H1 (cell line): ENCODE data around the gene FAM131A. TPM values are rescaled to one million over a fixed set of nuclear protein-coding genes. Genes with fewer than 3 reads are reported as not detected.

ENCODE experiments used
- CTCF ChIA-PET: fragments of 300-600 bp; sonication (Branson Sonifier 250); formaldehyde crosslinking; loops from one replicate; lab custom pipeline; 2021; ENCODE audit not compliant: partially characterized antibody; lab: Charles Lee
- POLR2A ChIA-PET: fragments of 300-600 bp; sonication (Branson Sonifier 250); formaldehyde crosslinking; loops from one replicate; lab custom pipeline; 2021; ENCODE audit warnings: inconsistent platforms; ENCODE audit not compliant: partially characterized antibody; lab: Charles Lee
- DNase-seq, 2 experiments: peaks; one replicate each; pipeline versions ENCODE4 v3.0.0 to v3.0.0-alpha.2; 2010 to 2022; ENCODE audit warnings: low spot score in 2 of 2, low read depth in 1 of 2, mixed read lengths in 1 of 2
- FAIRE-seq: peaks from 2 replicates; lab custom pipeline; 2011; peaks lifted over from hg19 to GRCh38; lab: Jason Lieb, UNC
- H2AFZ ChIP-seq: 2 replicates; pipeline ENCODE4 v1.8.1; 2012; ENCODE audit warnings: low read length, inconsistent platforms
- H2AK5ac ChIP-seq: 2 replicates; pipeline ENCODE4 v1.6.1; 2013; ENCODE audit warnings: low read depth, low read length
- H2BK120ac ChIP-seq: replicated peaks from 2 replicates; pipeline ENCODE3; 2013; ENCODE audit warnings: low read depth, low read length, inconsistent platforms
- H2BK12ac ChIP-seq: 2 replicates; pipeline ENCODE4 v1.6.1; 2013; ENCODE audit warnings: low read depth, low read length
- H2BK15ac ChIP-seq: 2 replicates; pipeline ENCODE4 v1.6.1; 2013; ENCODE audit warnings: low read length
- H2BK20ac ChIP-seq: 2 replicates; pipeline ENCODE4 v1.6.1; 2013; ENCODE audit warnings: low read length
- H2BK5ac ChIP-seq: 2 replicates; pipeline ENCODE4 v1.6.1; 2013; ENCODE audit warnings: low read depth, low read length
- H3K14ac ChIP-seq: 2 replicates; pipeline ENCODE4 v1.6.1; 2013; ENCODE audit warnings: inconsistent platforms; ENCODE audit not compliant: insufficient read length
- H3K18ac ChIP-seq: 2 replicates; pipeline ENCODE4 v1.6.1; 2013; ENCODE audit warnings: low read length; ENCODE audit errors: extremely low read depth
- H3K23ac ChIP-seq: 2 replicates; pipeline ENCODE4 v1.6.1; 2013; ENCODE audit warnings: inconsistent platforms; ENCODE audit not compliant: insufficient read length
- H3K23me2 ChIP-seq: 2 replicates; pipeline ENCODE4 v1.6.1; 2013; ENCODE audit warnings: low read depth, low read length
- H3K27ac ChIP-seq: 2 replicates; pipeline ENCODE4 v1.6.1; 2011; ENCODE audit warnings: low read depth, low read length, inconsistent platforms
- H3K27me3 ChIP-seq, 4 experiments: replicated peaks in 1 of 4; 1 replicate in 1 of 4; 2 replicates in 3 of 4; pipeline versions ENCODE4 v1.6.1 to v1.8.1; 2011 to 2013; ENCODE audit warnings: low read length in 3 of 4, mild to moderate bottlenecking in 3 of 4, inconsistent platforms in 2 of 4, mixed read lengths in 2 of 4, moderate library complexity in 1 of 4; ENCODE audit not compliant: control insufficient read depth in 3 of 4, insufficient read depth in 3 of 4; ENCODE audit errors: extremely low read depth in 1 of 4
- H3K36me3 ChIP-seq, 4 experiments: 2 replicates each; pipeline versions ENCODE4 v1.6.1 to v1.8.1; 2011 to 2013; ENCODE audit warnings: mild to moderate bottlenecking in 4 of 4, low read length in 3 of 4, moderate library complexity in 2 of 4, control low read depth in 1 of 4, inconsistent platforms in 1 of 4; ENCODE audit not compliant: insufficient read depth in 4 of 4, control insufficient read depth in 2 of 4
- H3K4ac ChIP-seq: replicated peaks from 2 replicates; pipeline ENCODE3; 2013; ENCODE audit warnings: low read length, low read depth, mixed read lengths, inconsistent platforms; ENCODE audit not compliant: insufficient read length
- H3K4me1 ChIP-seq, 4 experiments: replicated peaks in 1 of 4; 1 replicate in 1 of 4; 2 replicates in 3 of 4; pipeline versions ENCODE4 v1.6.1 to v1.8.1; 2011 to 2013; ENCODE audit warnings: low read length in 3 of 4, inconsistent platforms in 2 of 4, mixed read lengths in 1 of 4; ENCODE audit not compliant: insufficient read depth in 4 of 4, control insufficient read depth in 3 of 4
- H3K4me2 ChIP-seq, 2 experiments: 2 replicates each; pipeline versions ENCODE4 v1.6.1 to v1.8.1; 2011 to 2013; ENCODE audit warnings: low read depth in 2 of 2, low read length in 2 of 2, control low read depth in 1 of 2, inconsistent platforms in 1 of 2, mild to moderate bottlenecking in 1 of 2; ENCODE audit not compliant: insufficient read depth in 1 of 2
- H3K4me3 ChIP-seq, 4 experiments: fragments of 200-600, 300-600 bp in 1 of 4; sonication (generic), shearing (Covaris generic), sonication (Bioruptor Twin) in 1 of 4; 2 replicates each; pipeline versions ENCODE4 v1.5.1 to v1.8.1; 2011 to 2016; ENCODE audit warnings: low read length in 4 of 4, low read depth in 3 of 4, control low read depth in 2 of 4, inconsistent platforms in 2 of 4, mild to moderate bottlenecking in 2 of 4, mixed read lengths in 1 of 4, moderate library complexity in 1 of 4; ENCODE audit not compliant: insufficient read depth in 2 of 4; ENCODE audit errors: extremely low read depth in 1 of 4
- H3K56ac ChIP-seq: replicated peaks from 2 replicates; pipeline ENCODE3; 2013; ENCODE audit warnings: low read depth, mild to moderate bottlenecking, mixed read lengths, low read length, inconsistent platforms; ENCODE audit not compliant: insufficient read length
- H3K79me1 ChIP-seq: 2 replicates; pipeline ENCODE4 v1.6.1; 2013; ENCODE audit warnings: low read depth, low read length, control low read depth
- H3K79me2 ChIP-seq, 2 experiments: 2 replicates each; pipeline versions ENCODE4 v1.6.1 to v1.8.1; 2012 to 2013; ENCODE audit warnings: low read length in 2 of 2, mild to moderate bottlenecking in 2 of 2, inconsistent platforms in 1 of 2; ENCODE audit not compliant: insufficient read depth in 2 of 2, control insufficient read depth in 1 of 2
- H3K9ac ChIP-seq, 4 experiments: replicated peaks in 1 of 4; 1 replicate in 1 of 4; 2 replicates in 3 of 4; pipeline versions ENCODE4 v1.6.1 to v1.8.1; 2011 to 2013; ENCODE audit warnings: low read depth in 3 of 4, low read length in 3 of 4, control low read depth in 2 of 4, mild to moderate bottlenecking in 2 of 4, moderate library complexity in 2 of 4, inconsistent platforms in 1 of 4; ENCODE audit errors: extremely low read depth in 1 of 4
- H3K9me3 ChIP-seq, 2 experiments: 2 replicates each; pipeline versions ENCODE4 v1.6.1 to v1.8.1; 2012 to 2013; ENCODE audit warnings: mild to moderate bottlenecking in 2 of 2, moderate library complexity in 2 of 2, control low read depth in 1 of 2, inconsistent platforms in 1 of 2, low read depth in 1 of 2, low read length in 1 of 2, mixed read lengths in 1 of 2; ENCODE audit not compliant: insufficient read depth in 2 of 2
- H4K20me1 ChIP-seq, 2 experiments: replicated peaks in 1 of 2; 2 replicates each; pipeline versions ENCODE3 to v1.8.1; 2011 to 2013; ENCODE audit warnings: inconsistent platforms in 2 of 2, low read length in 2 of 2, mild to moderate bottlenecking in 1 of 2; ENCODE audit not compliant: insufficient read depth in 2 of 2, control insufficient read depth in 1 of 2
- H4K5ac ChIP-seq: 2 replicates; pipeline ENCODE4 v1.6.1; 2013; ENCODE audit warnings: low read length, low read depth, mixed read lengths, inconsistent platforms; ENCODE audit not compliant: insufficient read length
- H4K8ac ChIP-seq: 2 replicates; pipeline ENCODE4 v1.8.0; 2013; ENCODE audit warnings: mild to moderate bottlenecking, moderate library complexity, low read length, inconsistent platforms; ENCODE audit not compliant: insufficient read depth; ENCODE audit errors: extremely low read depth
- H4K91ac ChIP-seq: replicated peaks from 2 replicates; pipeline ENCODE3; 2013; ENCODE audit warnings: low read length, mixed read lengths, inconsistent platforms; ENCODE audit not compliant: insufficient read length
- CEBPB ChIP-seq: IDR thresholded peaks from 2 replicates; pipeline ENCODE4 v1.6.1; 2012; ENCODE audit warnings: low read depth, low read length
- EP300 ChIP-seq, 2 experiments: IDR thresholded peaks; 1 replicate in 1 of 2; 2 replicates in 1 of 2; pipeline ENCODE4 v1.6.1; 2011 to 2012; ENCODE audit warnings: low read depth in 2 of 2, low read length in 2 of 2, mild to moderate bottlenecking in 2 of 2, borderline replicate concordance in 1 of 2, inconsistent platforms in 1 of 2, moderate library complexity in 1 of 2
- GABPA ChIP-seq: IDR thresholded peaks from 2 replicates; pipeline ENCODE4 v1.6.1; 2011; ENCODE audit warnings: mild to moderate bottlenecking, low read length, moderate library complexity, borderline replicate concordance; ENCODE audit not compliant: insufficient read depth
- HDAC2 ChIP-seq, 2 experiments: fragments of 300-600 bp in 1 of 2; sonication (generic) in 1 of 2; IDR thresholded peaks; 2 replicates each; pipeline ENCODE4 v1.6.1; 2011 to 2012; ENCODE audit warnings: low read depth in 2 of 2, low read length in 2 of 2, mild to moderate bottlenecking in 2 of 2, moderate library complexity in 2 of 2, borderline replicate concordance in 1 of 2, inconsistent platforms in 1 of 2
- KDM5A ChIP-seq: fragments of 200-600 bp; IDR thresholded peaks from 2 replicates; pipeline ENCODE4 v1.7.1; 2012; ENCODE audit warnings: mild to moderate bottlenecking, low read length, inconsistent platforms, mixed read lengths
- MAFK ChIP-seq: IDR thresholded peaks from 2 replicates; pipeline ENCODE4 v1.6.1; 2012; ENCODE audit warnings: low read depth, mild to moderate bottlenecking, improper control_type of control experiment, low read length
- SP4 ChIP-seq: IDR thresholded peaks from 2 replicates; pipeline ENCODE4 v1.6.1; 2012; ENCODE audit warnings: low read length, inconsistent platforms
- WGBS, 2 experiments: shearing (Covaris generic) in 1 of 2; methylation state at CpG; one replicate each; pipeline versions ENCODE4 v1.1.6 to v1.1.7; 2013 to 2015; ENCODE audit warnings: low lambda C conversion rate in 2 of 2, mixed read lengths in 2 of 2, inconsistent platforms in 1 of 2, low coverage in 1 of 2, missing lambda C conversion rate in 1 of 2; ENCODE audit not compliant: insufficient replicate concordance in 2 of 2, insufficient coverage in 1 of 2, insufficient read length in 1 of 2; ENCODE audit errors: extremely low coverage in 1 of 2, missing lambda C conversion rate in 1 of 2; 5-methylcytosine and 5-hydroxymethylcytosine counted together
- polyA plus RNA-seq, 7 experiments: library from polyadenylated mRNA; depleted of rRNA in 3 of 7; stranded (reverse) in 5 of 7; unstranded in 2 of 7; fragments of >200 nt in 5 of 7; fragments of 200-250 nt in 2 of 7; gene quantifications; 1 replicate in 5 of 7; 2 replicates in 1 of 7; 4 replicates in 1 of 7; pipeline versions ENCODE4 v1.2.1 to v1.2.3, GENCODE V29; 2011 to 2013; ENCODE audit warnings: missing spikeins in 2 of 7, mixed read lengths in 2 of 7
- total RNA-seq: library from RNA; stranded (reverse); fragmentation: NEBNext Ultra II Directional; extraction: Animal tissue kit (Norgen Biotek cat#: 25700); gene quantifications from 2 replicates; pipeline ENCODE4 v1.2.1, GENCODE V29; 2021
- TF ChIP-seq, protein P1 (sequence below), 3 experiments: IDR thresholded peaks; 1 replicate in 2 of 3; 2 replicates in 1 of 3; pipeline versions ENCODE4 v1.5.1 to v1.6.1; 2011; ENCODE audit warnings: low read length in 3 of 3, mild to moderate bottlenecking in 3 of 3, inconsistent platforms in 2 of 3, low read depth in 1 of 3, moderate library complexity in 1 of 3; ENCODE audit not compliant: insufficient read depth in 1 of 3; ENCODE audit errors: control extremely low read depth in 1 of 3

FAM131A gene
- total and polyA plus RNA-seq, 2 of the 8 experiments (the other 6 are each of a cell fraction or from before 2014, with no cell fraction given): 16.0 to 21.9 TPM

DNA sequence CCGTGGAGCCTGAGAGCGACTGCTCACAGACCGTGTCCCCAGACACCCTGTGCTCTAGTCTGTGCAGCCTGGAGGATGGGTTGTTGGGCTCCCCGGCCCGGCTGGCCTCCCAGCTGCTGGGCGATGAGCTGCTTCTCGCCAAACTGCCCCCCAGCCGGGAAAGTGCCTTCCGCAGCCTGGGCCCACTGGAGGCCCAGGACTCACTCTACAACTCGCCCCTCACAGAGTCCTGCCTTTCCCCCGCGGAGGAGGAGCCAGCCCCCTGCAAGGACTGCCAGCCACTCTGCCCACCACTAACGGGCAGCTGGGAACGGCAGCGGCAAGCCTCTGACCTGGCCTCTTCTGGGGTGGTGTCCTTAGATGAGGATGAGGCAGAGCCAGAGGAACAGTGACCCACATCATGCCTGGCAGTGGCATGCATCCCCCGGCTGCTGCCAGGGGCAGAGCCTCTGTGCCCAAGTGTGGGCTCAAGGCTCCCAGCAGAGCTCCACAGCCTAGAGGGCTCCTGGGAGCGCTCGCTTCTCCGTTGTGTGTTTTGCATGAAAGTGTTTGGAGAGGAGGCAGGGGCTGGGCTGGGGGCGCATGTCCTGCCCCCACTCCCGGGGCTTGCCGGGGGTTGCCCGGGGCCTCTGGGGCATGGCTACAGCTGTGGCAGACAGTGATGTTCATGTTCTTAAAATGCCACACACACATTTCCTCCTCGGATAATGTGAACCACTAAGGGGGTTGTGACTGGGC, 7.3 kb downstream of the FAM131A start:
- Histone ChIP-seq H3K9ac (0 out of 7 replicates have a peak overlapping the region, but pooled peaks of 1 of the 4 experiments have one; percentile 17), H3K4ac (no peak overlapping the region), H2BK120ac (no peak overlapping the region), H2AFZ (no peak overlapping the region), H3K18ac (no peak overlapping the region), H2BK12ac (no peak overlapping the region), H3K14ac (no peak overlapping the region), H3K27ac (no peak overlapping the region), H4K5ac (no peak overlapping the region), H3K4me1 (peaks cover 0 to 10% (median 7%) of the 10 kb centered on the region in 4 experiments; a peak in 6 of 7 replicates), H2BK5ac (peak overlapping the region; percentile 13; the same call in 1 of the 2 replicates), H3K56ac (no peak overlapping the region), H3K27me3 (no peaks in the 10 kb centered on the region), H3K23ac (no peak overlapping the region), H3K9me3 (no peaks in the 10 kb centered on the region), H4K8ac (no peak overlapping the region; the same call in 1 of the 2 replicates), H2BK20ac (no peak overlapping the region), H2AK5ac (no peak overlapping the region), H3K4me2 (no peak overlapping the region), H2BK15ac (peak overlapping the region; percentile 46; the same call in 1 of the 2 replicates), H3K4me3 (no peak overlapping the region), H4K91ac (no peak overlapping the region), H3K79me1 (no peaks in the 10 kb centered on the region; the same call in 1 of the 2 replicates), H3K36me3 (peaks cover 0 to 16% (median 1%) of the 10 kb centered on the region in 4 experiments; a peak in 6 of 8 replicates), H4K20me1 (peaks cover 4 to 18% of the 10 kb centered on the region in 2 experiments), H3K79me2 (no peaks in the 10 kb centered on the region; a peak in 1 of 4 replicates), H3K23me2 (no peaks in the 10 kb centered on the region)
- ChIA-PET POLR2A (interaction anchor here (0.5 to 2.4 kb wide), 14 partner anchors 8 to 181 kb away, joined by 3 to 15 read pairs (median 4); partner anchors contain the start of genes ABCF3, CLCN2, FAM131A and POLR2H), CTCF (interaction anchor here (1.0 to 7.4 kb wide), 9 partner anchors 8 to 195 kb away, joined by 3 to 49 read pairs (median 6); partner anchors contain the start of gene FAM131A)
- DNase-seq (no peak), FAIRE-seq (no peak)
- WGBS, 2 experiments: 85% methylated on average over 22 of the region's 24 CpGs; no CpG with 5 or more reads in 1 of the 2 experiments
- TF ChIP-seq, protein P1, sequence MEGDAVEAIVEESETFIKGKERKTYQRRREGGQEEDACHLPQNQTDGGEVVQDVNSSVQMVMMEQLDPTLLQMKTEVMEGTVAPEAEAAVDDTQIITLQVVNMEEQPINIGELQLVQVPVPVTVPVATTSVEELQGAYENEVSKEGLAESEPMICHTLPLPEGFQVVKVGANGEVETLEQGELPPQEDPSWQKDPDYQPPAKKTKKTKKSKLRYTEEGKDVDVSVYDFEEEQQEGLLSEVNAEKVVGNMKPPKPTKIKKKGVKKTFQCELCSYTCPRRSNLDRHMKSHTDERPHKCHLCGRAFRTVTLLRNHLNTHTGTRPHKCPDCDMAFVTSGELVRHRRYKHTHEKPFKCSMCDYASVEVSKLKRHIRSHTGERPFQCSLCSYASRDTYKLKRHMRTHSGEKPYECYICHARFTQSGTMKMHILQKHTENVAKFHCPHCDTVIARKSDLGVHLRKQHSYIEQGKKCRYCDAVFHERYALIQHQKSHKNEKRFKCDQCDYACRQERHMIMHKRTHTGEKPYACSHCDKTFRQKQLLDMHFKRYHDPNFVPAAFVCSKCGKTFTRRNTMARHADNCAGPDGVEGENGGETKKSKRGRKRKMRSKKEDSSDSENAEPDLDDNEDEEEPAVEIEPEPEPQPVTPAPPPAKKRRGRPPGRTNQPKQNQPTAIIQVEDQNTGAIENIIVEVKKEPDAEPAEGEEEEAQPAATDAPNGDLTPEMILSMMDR (IDR thresholded peaks at IDR 0.05; ENCODE audit: control extremely low read depth in 1 of 3, insufficient read depth in 1 of 3, low read depth in 1 of 3, low read length in 3 of 3): no peak
- TF ChIP-seq CEBPB (no peak), SP4 (no peak), EP300 (IDR thresholded peaks at IDR 0.05; ENCODE audit: borderline replicate concordance in 1 of 2, low read depth in 2 of 2, low read length in 2 of 2) (no peak), KDM5A (no peak), HDAC2 (IDR thresholded peaks at IDR 0.05; ENCODE audit: borderline replicate concordance in 1 of 2, low read depth in 2 of 2, low read length in 2 of 2) (no peak), GABPA (no peak), MAFK (no peak)
